HepG2 (cell line): Measurements from ENCODE around the gene LCA5. TPM values are rescaled to one million over a fixed set of nuclear protein-coding genes. Genes with fewer than 3 reads are reported as not detected.

ENCODE experiments used
- HDAC2 ChIP-seq: sonication (generic); formaldehyde crosslinking; IDR thresholded peaks from 2 replicates; pipeline ENCODE4 v1.4.0; 2020; ENCODE audit warnings: missing genetic modification reagents
- KDM2A ChIP-seq: sonication (generic); formaldehyde crosslinking; IDR thresholded peaks from 2 replicates; pipeline ENCODE4 v1.4.0; 2020; ENCODE audit warnings: low read depth, missing genetic modification reagents, borderline replicate concordance
- NFE2L1 ChIP-seq: sonication (generic); formaldehyde crosslinking; IDR thresholded peaks from 2 replicates; pipeline ENCODE4 v1.4.0; 2020; ENCODE audit warnings: missing genetic modification reagents, mild to moderate bottlenecking, borderline replicate concordance
- PCBP1 ChIP-seq: fragments of 200-400 bp; formaldehyde crosslinking; IDR thresholded peaks from 2 replicates; pipeline ENCODE4 v1.6.1; 2017; ENCODE audit warnings: mild to moderate bottlenecking, low read depth, low read length, borderline replicate concordance
- RELA ChIP-seq: sonication (generic); formaldehyde crosslinking; IDR thresholded peaks from 2 replicates; pipeline ENCODE4 v1.4.0; 2020; ENCODE audit warnings: missing genetic modification reagents
- TSC22D2 ChIP-seq: sonication (generic); formaldehyde crosslinking; IDR thresholded peaks from 2 replicates; pipeline ENCODE4 v1.5.1; 2020; ENCODE audit warnings: missing genetic modification reagents, mild to moderate bottlenecking, borderline replicate concordance
- ZNF549 ChIP-seq: sonication (generic); formaldehyde crosslinking; IDR thresholded peaks from 2 replicates; pipeline ENCODE4 v1.5.0; 2020; ENCODE audit warnings: missing genetic modification reagents
- polyA plus RNA-seq, 8 experiments: library from polyadenylated mRNA; depleted of rRNA in 3 of 8; stranded (reverse) in 7 of 8; unstranded in 1 of 8; fragments of >200 nt; fragmentation: Illumina TruSeq in 4 of 8; extraction: Trizol in 4 of 8; gene quantifications; 2 replicates each; pipeline versions ENCODE4 v1.2.1 to v1.2.3, GENCODE V29; 2011 to 2016; ENCODE audit warnings: low read depth in 4 of 8, missing spikeins in 1 of 8, mixed read lengths in 1 of 8; ENCODE audit not compliant: insufficient read depth in 1 of 8
- total RNA-seq, 5 experiments: library from RNA; depleted of rRNA; stranded (reverse); fragments of >200 nt; fragmentation: Illumina TruSeq; extraction: Trizol; gene quantifications; 2 replicates each; pipeline ENCODE4 v1.2.3, GENCODE V29; 2016; ENCODE audit warnings: low read depth in 1 of 5
- TF ChIP-seq, protein P1 (sequence below): fragments of 450-650 bp; IDR thresholded peaks from 2 replicates; pipeline ENCODE4 v1.6.1; 2017; ENCODE audit warnings: mild to moderate bottlenecking
- TF ChIP-seq, protein P2 (sequence below): sonication (generic); formaldehyde crosslinking; IDR thresholded peaks from 2 replicates; pipeline ENCODE4 v1.4.0; 2020; ENCODE audit warnings: missing genetic modification reagents
- TF ChIP-seq, protein P3 (sequence below): IDR thresholded peaks from 2 replicates; pipeline ENCODE4 v1.6.1; 2018; ENCODE audit warnings: missing genetic modification reagents, mild to moderate bottlenecking, missing compliant biosample characterization
- TF ChIP-seq, protein P4 (sequence below): sonication (generic); formaldehyde crosslinking; IDR thresholded peaks from 2 replicates; pipeline ENCODE4 v1.4.0; 2020; ENCODE audit warnings: missing genetic modification reagents
- TF ChIP-seq, protein P5 (sequence below): sonication (generic); formaldehyde crosslinking; IDR thresholded peaks from 2 replicates; pipeline ENCODE4 v1.4.0; 2020; ENCODE audit warnings: mild to moderate bottlenecking, low read depth, missing genetic modification reagents
- TF ChIP-seq, protein P6 (sequence below): sonication (generic); formaldehyde crosslinking; IDR thresholded peaks from 2 replicates; pipeline ENCODE4 v1.5.0; 2020; ENCODE audit warnings: missing genetic modification reagents, mild to moderate bottlenecking, borderline replicate concordance

The LCA5 gene
- total and polyA plus RNA-seq, 2 of the 13 experiments (the other 11 are each of a cell fraction or from before 2014, with no cell fraction given), result 0.84 to 4.6 TPM

DNA sequence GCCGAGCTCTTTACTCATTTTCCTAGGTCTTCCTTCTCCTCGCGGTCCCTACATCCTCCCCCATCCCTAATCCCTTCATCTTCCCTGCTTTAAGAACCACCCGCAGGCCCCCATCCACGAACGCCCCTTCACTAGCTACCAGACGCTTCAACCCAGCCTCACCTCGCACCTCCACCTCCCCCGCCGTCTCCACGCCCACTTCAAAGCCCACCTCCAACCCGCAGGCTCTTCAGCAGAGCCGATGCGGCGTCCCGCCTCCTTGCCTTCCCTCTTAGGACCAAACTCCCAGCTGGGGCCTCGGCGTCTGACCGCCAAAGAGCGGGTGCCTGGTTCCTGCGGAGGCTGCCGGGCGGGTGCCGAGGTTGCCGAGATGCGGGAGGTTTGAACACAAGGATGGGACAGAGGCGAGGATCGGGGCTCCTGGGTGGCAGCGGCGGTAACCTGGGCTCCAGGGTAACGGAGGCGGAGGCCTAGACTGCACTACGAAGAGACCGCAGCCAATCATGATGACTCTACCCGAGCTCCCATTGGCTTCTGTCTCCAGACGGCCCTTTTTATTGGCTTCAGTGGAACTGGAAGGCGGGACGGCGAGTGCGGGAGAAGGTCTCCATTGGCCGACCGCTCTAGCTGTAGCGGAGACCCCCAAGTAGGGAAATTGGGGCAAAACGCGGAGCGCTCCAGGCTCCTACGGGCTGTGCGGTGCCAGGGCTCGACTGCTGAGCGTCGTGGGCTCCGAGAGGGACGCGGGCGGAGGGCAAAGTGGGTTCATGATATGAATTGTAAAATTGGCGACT, at the start of gene LCA5 (continued):
- TF ChIP-seq, protein P1, sequence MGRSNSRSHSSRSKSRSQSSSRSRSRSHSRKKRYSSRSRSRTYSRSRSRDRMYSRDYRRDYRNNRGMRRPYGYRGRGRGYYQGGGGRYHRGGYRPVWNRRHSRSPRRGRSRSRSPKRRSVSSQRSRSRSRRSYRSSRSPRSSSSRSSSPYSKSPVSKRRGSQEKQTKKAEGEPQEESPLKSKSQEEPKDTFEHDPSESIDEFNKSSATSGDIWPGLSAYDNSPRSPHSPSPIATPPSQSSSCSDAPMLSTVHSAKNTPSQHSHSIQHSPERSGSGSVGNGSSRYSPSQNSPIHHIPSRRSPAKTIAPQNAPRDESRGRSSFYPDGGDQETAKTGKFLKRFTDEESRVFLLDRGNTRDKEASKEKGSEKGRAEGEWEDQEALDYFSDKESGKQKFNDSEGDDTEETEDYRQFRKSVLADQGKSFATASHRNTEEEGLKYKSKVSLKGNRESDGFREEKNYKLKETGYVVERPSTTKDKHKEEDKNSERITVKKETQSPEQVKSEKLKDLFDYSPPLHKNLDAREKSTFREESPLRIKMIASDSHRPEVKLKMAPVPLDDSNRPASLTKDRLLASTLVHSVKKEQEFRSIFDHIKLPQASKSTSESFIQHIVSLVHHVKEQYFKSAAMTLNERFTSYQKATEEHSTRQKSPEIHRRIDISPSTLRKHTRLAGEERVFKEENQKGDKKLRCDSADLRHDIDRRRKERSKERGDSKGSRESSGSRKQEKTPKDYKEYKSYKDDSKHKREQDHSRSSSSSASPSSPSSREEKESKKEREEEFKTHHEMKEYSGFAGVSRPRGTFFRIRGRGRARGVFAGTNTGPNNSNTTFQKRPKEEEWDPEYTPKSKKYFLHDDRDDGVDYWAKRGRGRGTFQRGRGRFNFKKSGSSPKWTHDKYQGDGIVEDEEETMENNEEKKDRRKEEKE, result no peak
- no peak for TF ChIP-seq NFE2L1 (CRISPR knock-in tag)
- TF ChIP-seq, protein P2, sequence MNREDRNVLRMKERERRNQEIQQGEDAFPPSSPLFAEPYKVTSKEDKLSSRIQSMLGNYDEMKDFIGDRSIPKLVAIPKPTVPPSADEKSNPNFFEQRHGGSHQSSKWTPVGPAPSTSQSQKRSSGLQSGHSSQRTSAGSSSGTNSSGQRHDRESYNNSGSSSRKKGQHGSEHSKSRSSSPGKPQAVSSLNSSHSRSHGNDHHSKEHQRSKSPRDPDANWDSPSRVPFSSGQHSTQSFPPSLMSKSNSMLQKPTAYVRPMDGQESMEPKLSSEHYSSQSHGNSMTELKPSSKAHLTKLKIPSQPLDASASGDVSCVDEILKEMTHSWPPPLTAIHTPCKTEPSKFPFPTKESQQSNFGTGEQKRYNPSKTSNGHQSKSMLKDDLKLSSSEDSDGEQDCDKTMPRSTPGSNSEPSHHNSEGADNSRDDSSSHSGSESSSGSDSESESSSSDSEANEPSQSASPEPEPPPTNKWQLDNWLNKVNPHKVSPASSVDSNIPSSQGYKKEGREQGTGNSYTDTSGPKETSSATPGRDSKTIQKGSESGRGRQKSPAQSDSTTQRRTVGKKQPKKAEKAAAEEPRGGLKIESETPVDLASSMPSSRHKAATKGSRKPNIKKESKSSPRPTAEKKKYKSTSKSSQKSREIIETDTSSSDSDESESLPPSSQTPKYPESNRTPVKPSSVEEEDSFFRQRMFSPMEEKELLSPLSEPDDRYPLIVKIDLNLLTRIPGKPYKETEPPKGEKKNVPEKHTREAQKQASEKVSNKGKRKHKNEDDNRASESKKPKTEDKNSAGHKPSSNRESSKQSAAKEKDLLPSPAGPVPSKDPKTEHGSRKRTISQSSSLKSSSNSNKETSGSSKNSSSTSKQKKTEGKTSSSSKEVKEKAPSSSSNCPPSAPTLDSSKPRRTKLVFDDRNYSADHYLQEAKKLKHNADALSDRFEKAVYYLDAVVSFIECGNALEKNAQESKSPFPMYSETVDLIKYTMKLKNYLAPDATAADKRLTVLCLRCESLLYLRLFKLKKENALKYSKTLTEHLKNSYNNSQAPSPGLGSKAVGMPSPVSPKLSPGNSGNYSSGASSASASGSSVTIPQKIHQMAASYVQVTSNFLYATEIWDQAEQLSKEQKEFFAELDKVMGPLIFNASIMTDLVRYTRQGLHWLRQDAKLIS (CRISPR knock-in tag), result no peak
- TF ChIP-seq TSC22D2 (CRISPR knock-in tag), result peak; percentile 44; the same call in 1 of the 2 replicates
- TF ChIP-seq, protein P3, sequence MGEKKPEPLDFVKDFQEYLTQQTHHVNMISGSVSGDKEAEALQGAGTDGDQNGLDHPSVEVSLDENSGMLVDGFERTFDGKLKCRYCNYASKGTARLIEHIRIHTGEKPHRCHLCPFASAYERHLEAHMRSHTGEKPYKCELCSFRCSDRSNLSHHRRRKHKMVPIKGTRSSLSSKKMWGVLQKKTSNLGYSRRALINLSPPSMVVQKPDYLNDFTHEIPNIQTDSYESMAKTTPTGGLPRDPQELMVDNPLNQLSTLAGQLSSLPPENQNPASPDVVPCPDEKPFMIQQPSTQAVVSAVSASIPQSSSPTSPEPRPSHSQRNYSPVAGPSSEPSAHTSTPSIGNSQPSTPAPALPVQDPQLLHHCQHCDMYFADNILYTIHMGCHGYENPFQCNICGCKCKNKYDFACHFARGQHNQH (CRISPR knock-in tag), result no peak; the same call in 1 of the 2 replicates
- TF ChIP-seq, protein P4, sequence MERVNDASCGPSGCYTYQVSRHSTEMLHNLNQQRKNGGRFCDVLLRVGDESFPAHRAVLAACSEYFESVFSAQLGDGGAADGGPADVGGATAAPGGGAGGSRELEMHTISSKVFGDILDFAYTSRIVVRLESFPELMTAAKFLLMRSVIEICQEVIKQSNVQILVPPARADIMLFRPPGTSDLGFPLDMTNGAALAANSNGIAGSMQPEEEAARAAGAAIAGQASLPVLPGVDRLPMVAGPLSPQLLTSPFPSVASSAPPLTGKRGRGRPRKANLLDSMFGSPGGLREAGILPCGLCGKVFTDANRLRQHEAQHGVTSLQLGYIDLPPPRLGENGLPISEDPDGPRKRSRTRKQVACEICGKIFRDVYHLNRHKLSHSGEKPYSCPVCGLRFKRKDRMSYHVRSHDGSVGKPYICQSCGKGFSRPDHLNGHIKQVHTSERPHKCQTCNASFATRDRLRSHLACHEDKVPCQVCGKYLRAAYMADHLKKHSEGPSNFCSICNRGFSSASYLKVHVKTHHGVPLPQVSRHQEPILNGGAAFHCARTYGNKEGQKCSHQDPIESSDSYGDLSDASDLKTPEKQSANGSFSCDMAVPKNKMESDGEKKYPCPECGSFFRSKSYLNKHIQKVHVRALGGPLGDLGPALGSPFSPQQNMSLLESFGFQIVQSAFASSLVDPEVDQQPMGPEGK (CRISPR knock-in tag), result no peak
- no peak for TF ChIP-seq ZNF549
- peak; percentile 73; the same call in 1 of the 2 replicates for TF ChIP-seq KDM2A (CRISPR knock-in tag)
- TF ChIP-seq PCBP1, result peak; percentile 31; the same call in 1 of the 2 replicates
- peak; percentile 20; the same call in 1 of the 2 replicates for TF ChIP-seq HDAC2 (CRISPR knock-in tag)
- TF ChIP-seq, protein P5, sequence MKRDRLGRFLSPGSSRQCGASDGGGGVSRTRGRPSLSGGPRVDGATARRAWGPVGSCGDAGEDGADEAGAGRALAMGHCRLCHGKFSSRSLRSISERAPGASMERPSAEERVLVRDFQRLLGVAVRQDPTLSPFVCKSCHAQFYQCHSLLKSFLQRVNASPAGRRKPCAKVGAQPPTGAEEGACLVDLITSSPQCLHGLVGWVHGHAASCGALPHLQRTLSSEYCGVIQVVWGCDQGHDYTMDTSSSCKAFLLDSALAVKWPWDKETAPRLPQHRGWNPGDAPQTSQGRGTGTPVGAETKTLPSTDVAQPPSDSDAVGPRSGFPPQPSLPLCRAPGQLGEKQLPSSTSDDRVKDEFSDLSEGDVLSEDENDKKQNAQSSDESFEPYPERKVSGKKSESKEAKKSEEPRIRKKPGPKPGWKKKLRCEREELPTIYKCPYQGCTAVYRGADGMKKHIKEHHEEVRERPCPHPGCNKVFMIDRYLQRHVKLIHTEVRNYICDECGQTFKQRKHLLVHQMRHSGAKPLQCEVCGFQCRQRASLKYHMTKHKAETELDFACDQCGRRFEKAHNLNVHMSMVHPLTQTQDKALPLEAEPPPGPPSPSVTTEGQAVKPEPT, result no peak
- TF ChIP-seq, protein P6, sequence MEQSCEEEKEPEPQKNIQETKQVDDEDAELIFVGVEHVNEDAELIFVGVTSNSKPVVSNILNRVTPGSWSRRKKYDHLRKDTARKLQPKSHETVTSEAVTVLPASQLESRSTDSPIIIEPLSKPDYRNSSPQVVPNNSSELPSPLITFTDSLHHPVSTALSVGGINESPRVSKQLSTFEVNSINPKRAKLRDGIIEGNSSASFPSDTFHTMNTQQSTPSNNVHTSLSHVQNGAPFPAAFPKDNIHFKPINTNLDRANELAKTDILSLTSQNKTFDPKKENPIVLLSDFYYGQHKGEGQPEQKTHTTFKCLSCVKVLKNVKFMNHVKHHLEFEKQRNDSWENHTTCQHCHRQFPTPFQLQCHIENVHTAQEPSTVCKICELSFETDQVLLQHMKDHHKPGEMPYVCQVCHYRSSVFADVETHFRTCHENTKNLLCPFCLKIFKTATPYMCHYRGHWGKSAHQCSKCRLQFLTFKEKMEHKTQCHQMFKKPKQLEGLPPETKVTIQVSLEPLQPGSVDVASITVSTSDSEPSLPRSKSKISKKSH (CRISPR knock-in tag), result peak; percentile 76; the same call in 1 of the 2 replicates
- TF ChIP-seq RELA (CRISPR knock-in tag), result no peak
